ENCODE measurements around the gene SPO11. TPM values are rescaled to one million over a fixed set of nuclear protein-coding genes. Genes with fewer than 3 reads are reported as not detected.

SPO11 gene
- total and polyA plus RNA-seq, 10 of the 15 experiments (the other 5 are each of a cell fraction or from before 2014, with no cell fraction given), result not detected

GRCh38 chr20:57388953-57389694 is 59.5 kb downstream of the SPO11 start:
- intact Hi-C loops (cut with micrococcal nuclease; ENCODE audit: unreplicated experiment) (loop anchor here (1.0 to 2.0 kb wide), 2 partner anchors 10 to 94 kb away; no protein-coding TSS in a partner anchor), in situ Hi-C loops (cut with MboI) (loop anchor here (5.0 to 25.0 kb wide), 3 partner anchors 203 to 1273 kb away; partner anchors contain the start of gene STX16)
- ChIA-PET RAD21 (ENCODE audit: unreplicated experiment) (interaction anchor here (0.7 to 5.0 kb wide), 14 partner anchors 10 to 231 kb away, joined by 3 to 37 read pairs (median 6); partner anchors contain the start of gene ZBP1), POLR2A (interaction anchor here (0.6 to 4.2 kb wide), 7 partner anchors 11 to 230 kb away, joined by 3 to 58 read pairs (median 4); partner anchors contain the start of gene ZBP1), CTCF (interaction anchor here (0.6 to 3.8 kb wide), 15 partner anchors 9 to 292 kb away, joined by 3 to 27 read pairs (median 4); no protein-coding TSS in a partner anchor), SMC1A (ENCODE audit: uncharacterized antibody, unreplicated experiment) (interaction anchor here (1.0 to 3.7 kb wide), 11 partner anchors 7 to 120 kb away, joined by 3 to 28 read pairs (median 7); no protein-coding TSS in a partner anchor)
- no peaks in the 10 kb centered on the region for H3K9me3 ChIP-seq (replicated peaks; ENCODE audit: control insufficient read depth, insufficient read depth, low read length)
- DNase-seq (ENCODE audit: low read depth, low spot score), result no peak
- H3K9ac ChIP-seq (ENCODE audit: control insufficient read depth, insufficient read depth, low read length), result peak overlapping the region; percentile 68
- WGBS (ENCODE audit: insufficient coverage, insufficient replicate concordance, low lambda C conversion rate, missing lambda C conversion rate), result 2% methylated on average over 52 of the region's 57 CpGs
- peak overlapping the region; percentile 85 for H3K4me2 ChIP-seq (ENCODE audit: control insufficient read depth, insufficient read depth)
- peaks cover 28% of the 10 kb centered on the region for H3K4me1 ChIP-seq (ENCODE audit: control insufficient read depth, insufficient read depth, low read length)
- peak overlapping the region; percentile 97 for H3K27ac ChIP-seq (ENCODE audit: control insufficient read depth, insufficient read depth)
- H4K20me1 ChIP-seq (ENCODE audit: control insufficient read depth, insufficient read depth), result peaks cover 5% of the 10 kb centered on the region
- H3K27me3 ChIP-seq (replicated peaks in 1 of 2; ENCODE audit: control insufficient read depth in 2 of 2, insufficient read depth in 2 of 2, low read length in 1 of 2), result no peaks in the 10 kb centered on the region
- FAIRE-seq, result peak; percentile 80
- H3K4me3 ChIP-seq, result peak overlapping the region; percentile 70
- H2AFZ ChIP-seq (ENCODE audit: control insufficient read depth, low read depth, low read length), result peak overlapping the region; percentile 77
- ATAC-seq, result peak; percentile 69
- H3K79me2 ChIP-seq (ENCODE audit: control insufficient read depth, insufficient read depth, low read length), result peaks cover 27% of the 10 kb centered on the region
- peaks cover 2 to 11% of the 10 kb centered on the region in 2 experiments for H3K36me3 ChIP-seq (ENCODE audit: control insufficient read depth in 2 of 2, insufficient read depth in 2 of 2, low read length in 1 of 2)
- no TSS peak for BruUV-seq (replicated peaks)
- TF ChIP-seq POLR2A (IDR thresholded peaks at IDR 0.05; ENCODE audit: low read depth, low read length) (peak; percentile 44; the same call in 1 of the 2 replicates), STAT1 (conservative IDR thresholded peaks at IDR 0.05) (no peak), MXI1 (IDR thresholded peaks at IDR 0.05; ENCODE audit: low read depth, low read length) (peak; percentile 34; the same call in 1 of the 2 replicates), MTA2 (IDR thresholded peaks at IDR 0.05; ENCODE audit: low read depth) (no peak), SIX5 (IDR thresholded peaks at IDR 0.05; ENCODE audit: low read depth, low read length, severe bottlenecking) (peak; percentile 47), CTCF (IDR thresholded peaks at IDR 0.05 in 2 of 3, conservative IDR thresholded peaks at IDR 0.05 in 1 of 3; ENCODE audit: control insufficient read depth in 2 of 3, extremely low read depth in 1 of 3, insufficient read depth in 1 of 3, low read depth in 3 of 3, low read length in 3 of 3) (peak; percentile 41 to 56 (median 53)), RAD21 (IDR thresholded peaks at IDR 0.05; ENCODE audit: insufficient read depth, low read depth, low read length) (peak; percentile 45), HCFC1 (IDR thresholded peaks at IDR 0.05; ENCODE audit: low read length) (peak; percentile 63), RB1 (IDR thresholded peaks at IDR 0.05; ENCODE audit: borderline replicate concordance) (peak; percentile 47; the same call in 1 of the 2 replicates), ZNF622 (IDR thresholded peaks at IDR 0.05) (no peak), SMC3 (IDR thresholded peaks at IDR 0.05; ENCODE audit: borderline replicate concordance, low read length) (peak; percentile 22; the same call in 1 of the 2 replicates), MAX (IDR thresholded peaks at IDR 0.05; ENCODE audit: low read depth, low read length) (0 out of 2 replicates have a peak, but pooled peaks have one; percentile 37), BCLAF1 (IDR thresholded peaks at IDR 0.05) (0 out of 2 replicates have a peak, but pooled peaks have one; percentile 18), ZNF217 (IDR thresholded peaks at IDR 0.05) (peak; percentile 48; the same call in 1 of the 2 replicates), KLF5 (IDR thresholded peaks at IDR 0.05; ENCODE audit: partially characterized antibody) (no peak)

Measured in GM12878 (cell line).